Karpas-422 (cell line): Measurements from ENCODE around the gene SRL. TPM values are rescaled to one million over a fixed set of nuclear protein-coding genes. Genes with fewer than 3 reads are reported as not detected.

Experiments
- DNase-seq: peaks from one replicate; pipeline ENCODE4 v3.0.0-alpha.2; 2015
- H2AFZ ChIP-seq: fragments of 200-600 bp; sonication (generic); 2 replicates; pipeline ENCODE4 v1.6.1; 2014; ENCODE audit warnings: antibody characterized with exemption, low read length, mixed read lengths
- H3K27ac ChIP-seq: fragments of 200-600 bp; sonication (generic); 2 replicates; pipeline ENCODE4 v1.5.1; 2014; ENCODE audit warnings: mild to moderate bottlenecking, low read length, moderate library complexity
- H3K27me3 ChIP-seq: fragments of 200-600 bp; sonication (generic); 2 replicates; pipeline ENCODE4 v1.6.1; 2014; ENCODE audit warnings: low read length, mixed read lengths
- H3K36me3 ChIP-seq: fragments of 200-600 bp; sonication (generic); 2 replicates; pipeline ENCODE4 v1.6.1; 2014; ENCODE audit warnings: low read length, mixed read lengths; ENCODE audit not compliant: insufficient read depth
- H3K4me1 ChIP-seq: fragments of 200-600 bp; sonication (generic); 2 replicates; pipeline ENCODE4 v1.6.1; 2014; ENCODE audit warnings: mild to moderate bottlenecking, low read length, mixed read lengths
- H3K4me2 ChIP-seq: fragments of 200-600 bp; sonication (generic); 2 replicates; pipeline ENCODE4 v1.6.1; 2014; ENCODE audit warnings: low read length, low read depth, mild to moderate bottlenecking; ENCODE audit not compliant: poor library complexity, severe bottlenecking
- H3K4me3 ChIP-seq: fragments of 200-600 bp; sonication (generic); 2 replicates; pipeline ENCODE4 v1.5.1; 2014; ENCODE audit warnings: mild to moderate bottlenecking, antibody characterized with exemption, low read length, mixed read lengths
- H3K79me2 ChIP-seq: fragments of 200-600 bp; sonication (generic); 2 replicates; pipeline ENCODE4 v1.6.1; 2014; ENCODE audit warnings: mild to moderate bottlenecking, low read length, mixed read lengths
- H3K9ac ChIP-seq: fragments of 200-600 bp; sonication (generic); 2 replicates; pipeline ENCODE4 v1.6.0; 2014; ENCODE audit warnings: low read length
- H3K9me2 ChIP-seq: fragments of 200-600 bp; sonication (generic), shearing (Covaris generic); replicated peaks from 2 replicates; pipeline ENCODE4 v1.6.0; 2014; ENCODE audit warnings: mild to moderate bottlenecking, low read length, moderate library complexity; ENCODE audit not compliant: insufficient read depth
- H3K9me3 ChIP-seq: fragments of 300-700, 200-600 bp; sonication (generic); 2 replicates; pipeline ENCODE4 v1.6.1; 2014; ENCODE audit warnings: low read length, mixed read lengths
- H4K20me1 ChIP-seq: fragments of 200-600 bp; sonication (generic); 2 replicates; pipeline ENCODE4 v1.6.1; 2014; ENCODE audit warnings: mild to moderate bottlenecking, antibody characterized with exemption, low read length, low read depth; ENCODE audit not compliant: insufficient read depth
- total RNA-seq: library from RNA; depleted of rRNA; stranded (reverse); fragments of >200 nt; shearing (Covaris generic); gene quantifications from 2 replicates; pipeline ENCODE4 v1.2.3, GENCODE V29; 2014; ENCODE audit warnings: low replicate concordance; rRNA removed

SRL gene
- total RNA-seq = 0.11 TPM in 1 of 2 replicates, not detected in the other

DNA sequence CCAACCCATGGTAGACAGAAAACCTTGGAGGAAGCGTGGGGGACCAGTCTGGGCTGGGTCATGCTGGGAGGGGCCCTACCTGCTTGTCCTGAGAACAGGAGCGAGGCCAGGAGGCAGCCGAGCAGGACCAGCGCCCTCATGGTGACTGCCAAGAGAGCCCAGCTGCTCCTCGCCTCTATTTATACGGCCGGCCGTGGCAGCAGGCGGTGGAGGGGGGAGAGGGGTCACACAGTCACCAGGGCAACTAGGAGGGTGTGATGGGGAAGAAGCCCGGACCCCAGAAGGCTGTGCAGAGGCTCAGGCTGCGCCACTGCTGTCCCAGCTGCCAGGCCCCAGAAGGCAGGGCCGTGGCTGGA lies at the start of gene SRL:
SRL (minus strand) TSS at position 153 of the 356 bp plus-strand sequence; CDS start at position 140, 13 bp downstream.
- H3K27ac ChIP-seq = no peak within 1 kb of the TSS
- H3K27me3 ChIP-seq = no peaks in the 10 kb centered on the region
- no peaks in the 10 kb centered on the region for H3K9me3 ChIP-seq
- H3K4me1 ChIP-seq = no peaks in the 10 kb centered on the region
- H2AFZ ChIP-seq = no peak within 1 kb of the TSS
- no peak within 1 kb of the TSS for H3K4me2 ChIP-seq
- DNase-seq = no peak
- no peaks in the 10 kb centered on the region for H3K36me3 ChIP-seq
- no peak within 1 kb of the TSS for H3K4me3 ChIP-seq
- H3K9ac ChIP-seq = no peak within 1 kb of the TSS
- H4K20me1 ChIP-seq = no peaks in the 10 kb centered on the region
- H3K9me2 ChIP-seq = no peaks in the 10 kb centered on the region
- no peaks in the 10 kb centered on the region for H3K79me2 ChIP-seq

GRCh38 chr16:4290236-4290830 lies 48.5 kb upstream of the SRL start:
- DNase-seq = no peak
- Histone ChIP-seq H3K9me2 (no peaks in the 10 kb centered on the region), H3K4me2 (no peak overlapping the region), H3K27me3 (no peaks in the 10 kb centered on the region), H3K79me2 (no peaks in the 10 kb centered on the region), H3K4me3 (no peak overlapping the region), H3K36me3 (no peaks in the 10 kb centered on the region), H2AFZ (no peak overlapping the region), H3K9ac (no peak overlapping the region), H4K20me1 (no peaks in the 10 kb centered on the region), H3K4me1 (peaks cover 12% of the 10 kb centered on the region), H3K27ac (no peak overlapping the region), H3K9me3 (no peaks in the 10 kb centered on the region)

DNA sequence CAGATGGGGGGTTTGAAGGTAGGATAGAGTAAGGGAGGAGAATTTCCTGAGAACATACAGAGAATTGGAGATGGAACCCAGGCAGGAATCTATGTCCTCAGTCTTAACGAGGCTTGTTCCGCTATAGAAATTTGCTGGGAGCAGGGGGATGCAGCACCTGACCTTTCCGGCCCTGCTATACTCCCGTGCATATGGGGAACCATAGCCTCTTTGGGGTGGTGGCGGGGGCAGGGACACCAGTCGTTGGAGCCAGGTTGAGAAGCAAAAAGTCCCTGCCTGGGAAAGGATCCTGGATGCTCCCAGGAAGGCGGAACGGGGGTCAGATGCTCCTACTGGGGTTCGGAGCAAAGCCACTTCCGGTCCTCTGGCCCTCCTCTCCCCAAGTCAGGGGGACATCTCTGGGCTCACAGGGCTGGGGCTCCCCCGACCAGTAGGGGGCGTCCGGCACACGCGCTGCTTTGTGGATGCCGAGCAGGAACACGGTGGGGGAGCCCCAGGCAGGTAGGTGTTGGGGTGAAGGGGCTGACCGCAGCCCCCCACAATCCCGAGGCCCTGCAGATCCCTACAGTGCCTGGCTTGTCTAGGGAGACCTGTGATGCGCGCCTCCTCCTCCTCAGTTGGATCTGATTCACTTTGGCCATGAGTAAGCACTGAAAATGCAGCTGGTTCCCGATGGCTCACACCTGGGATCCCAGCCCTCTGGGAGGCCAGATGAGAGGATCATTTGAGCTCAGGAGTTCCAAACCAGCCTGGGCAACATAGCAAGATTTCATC lies 46.5 kb upstream of the SRL start:
- H3K36me3 ChIP-seq = no peaks in the 10 kb centered on the region
- H4K20me1 ChIP-seq = no peaks in the 10 kb centered on the region
- peak; percentile 96 for DNase-seq
- no peaks in the 10 kb centered on the region for H3K79me2 ChIP-seq
- H2AFZ ChIP-seq = peak overlapping the region; percentile 88
- H3K9me2 ChIP-seq = no peaks in the 10 kb centered on the region
- no peaks in the 10 kb centered on the region for H3K9me3 ChIP-seq
- peak overlapping the region; percentile 66 for H3K4me2 ChIP-seq
- no peak overlapping the region for H3K27ac ChIP-seq
- H3K4me3 ChIP-seq = peak overlapping the region; percentile 53; the same call in 1 of the 2 replicates
- no peaks in the 10 kb centered on the region for H3K27me3 ChIP-seq
- H3K4me1 ChIP-seq = peaks cover 12% of the 10 kb centered on the region
- H3K9ac ChIP-seq = peak overlapping the region; percentile 63

- Histone ChIP-seq H3K9me2 (no peaks in the 10 kb centered on the region), H3K4me2 (no peak overlapping the region), H3K4me3 (no peak overlapping the region), H4K20me1 (no peaks in the 10 kb centered on the region), H3K27me3 (no peaks in the 10 kb centered on the region), H3K4me1 (peaks cover 9% of the 10 kb centered on the region), H3K9me3 (no peaks in the 10 kb centered on the region), H3K79me2 (no peaks in the 10 kb centered on the region), H3K9ac (no peak overlapping the region), H3K27ac (no peak overlapping the region), H3K36me3 (no peaks in the 10 kb centered on the region), H2AFZ (no peak overlapping the region)
- DNase-seq = no peak
Observed at GRCh38 chr16:4285167-4285566, 43.3 kb upstream of the SRL start.

DNA sequence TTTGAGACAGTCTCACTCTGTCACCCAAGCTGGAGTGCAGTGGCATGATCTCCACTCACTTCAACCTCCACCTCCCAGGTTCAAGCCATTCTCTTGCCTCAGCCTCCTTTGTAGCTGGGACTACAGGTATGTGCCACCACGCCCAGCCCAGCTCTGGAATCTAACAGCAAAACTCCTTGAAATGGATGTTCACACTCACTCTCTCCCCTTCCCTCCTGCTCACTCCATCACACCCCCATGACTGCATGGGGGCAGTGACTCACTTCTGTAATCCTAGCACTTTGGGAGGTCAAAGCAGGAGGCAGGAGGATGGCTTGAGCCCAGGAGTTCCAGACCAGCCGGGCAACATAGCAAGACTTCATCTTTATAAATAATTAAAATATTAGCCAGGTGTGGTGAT lies 42.1 kb upstream of the SRL start:
- no peak overlapping the region for H2AFZ ChIP-seq
- peaks cover 9% of the 10 kb centered on the region for H3K4me1 ChIP-seq
- no peaks in the 10 kb centered on the region for H4K20me1 ChIP-seq
- H3K4me2 ChIP-seq = no peak overlapping the region
- no peak for DNase-seq
- no peaks in the 10 kb centered on the region for H3K36me3 ChIP-seq
- no peak overlapping the region for H3K9ac ChIP-seq
- H3K79me2 ChIP-seq = no peaks in the 10 kb centered on the region
- H3K27me3 ChIP-seq = no peaks in the 10 kb centered on the region
- H3K4me3 ChIP-seq = no peak overlapping the region
- no peaks in the 10 kb centered on the region for H3K9me2 ChIP-seq
- no peak overlapping the region for H3K27ac ChIP-seq
- no peaks in the 10 kb centered on the region for H3K9me3 ChIP-seq

DNA sequence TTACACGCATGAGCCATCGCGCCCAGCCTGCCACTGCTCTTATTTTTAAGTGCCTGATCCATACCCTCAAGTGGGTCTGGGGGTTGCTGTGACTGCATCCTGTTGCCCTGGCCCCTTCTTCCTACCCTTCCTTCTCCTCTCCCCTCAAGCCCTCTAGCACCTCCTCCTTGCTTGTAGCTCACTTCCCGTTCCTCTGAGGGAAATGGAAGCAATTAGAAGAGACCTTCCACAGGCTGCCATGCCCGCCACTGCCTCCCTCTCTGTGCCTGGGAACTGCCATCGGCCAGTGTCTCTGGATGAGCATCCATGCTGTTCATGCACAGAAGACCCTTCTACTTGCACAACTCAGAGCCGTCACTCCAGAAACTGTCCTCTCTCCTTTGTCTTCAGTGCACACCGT lies 41.6 kb upstream of the SRL start:
- Histone ChIP-seq H3K4me2 (no peak overlapping the region), H3K4me1 (peaks cover 6% of the 10 kb centered on the region), H3K4me3 (no peak overlapping the region), H4K20me1 (no peaks in the 10 kb centered on the region), H3K36me3 (no peaks in the 10 kb centered on the region), H3K27ac (no peak overlapping the region), H3K9ac (no peak overlapping the region), H3K79me2 (no peaks in the 10 kb centered on the region), H3K27me3 (no peaks in the 10 kb centered on the region), H3K9me2 (no peaks in the 10 kb centered on the region), H3K9me3 (no peaks in the 10 kb centered on the region), H2AFZ (no peak overlapping the region)
- no peak for DNase-seq

DNA sequence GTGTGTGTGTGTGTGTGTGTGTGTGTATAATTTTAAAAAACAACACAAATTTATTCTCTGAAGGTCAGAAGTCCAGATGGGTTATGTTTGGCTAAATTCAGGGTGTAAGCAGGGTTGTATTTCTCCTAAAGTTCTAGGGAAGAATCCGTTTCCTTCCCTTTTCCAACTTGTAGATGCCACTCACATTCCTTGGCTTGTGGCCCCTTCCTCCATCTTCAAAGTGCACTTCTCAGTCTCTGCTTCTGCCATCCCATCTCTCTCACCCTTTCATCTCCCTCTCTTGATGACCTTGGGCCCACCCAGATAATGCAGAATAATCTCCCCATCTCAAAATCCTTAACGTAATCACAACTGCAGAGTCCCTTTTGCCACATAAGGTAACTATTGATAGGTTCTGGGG lies 38.7 kb upstream of the SRL start:
- no peak overlapping the region for H3K4me3 ChIP-seq
- no peaks in the 10 kb centered on the region for H3K4me1 ChIP-seq
- H3K4me2 ChIP-seq = no peak overlapping the region
- no peaks in the 10 kb centered on the region for H3K9me2 ChIP-seq
- H3K79me2 ChIP-seq = no peaks in the 10 kb centered on the region
- no peaks in the 10 kb centered on the region for H3K36me3 ChIP-seq
- H3K27ac ChIP-seq = no peak overlapping the region
- no peaks in the 10 kb centered on the region for H3K9me3 ChIP-seq
- H4K20me1 ChIP-seq = no peaks in the 10 kb centered on the region
- H3K27me3 ChIP-seq = no peaks in the 10 kb centered on the region
- H3K9ac ChIP-seq = no peak overlapping the region
- no peak overlapping the region for H2AFZ ChIP-seq
- DNase-seq = no peak

DNA sequence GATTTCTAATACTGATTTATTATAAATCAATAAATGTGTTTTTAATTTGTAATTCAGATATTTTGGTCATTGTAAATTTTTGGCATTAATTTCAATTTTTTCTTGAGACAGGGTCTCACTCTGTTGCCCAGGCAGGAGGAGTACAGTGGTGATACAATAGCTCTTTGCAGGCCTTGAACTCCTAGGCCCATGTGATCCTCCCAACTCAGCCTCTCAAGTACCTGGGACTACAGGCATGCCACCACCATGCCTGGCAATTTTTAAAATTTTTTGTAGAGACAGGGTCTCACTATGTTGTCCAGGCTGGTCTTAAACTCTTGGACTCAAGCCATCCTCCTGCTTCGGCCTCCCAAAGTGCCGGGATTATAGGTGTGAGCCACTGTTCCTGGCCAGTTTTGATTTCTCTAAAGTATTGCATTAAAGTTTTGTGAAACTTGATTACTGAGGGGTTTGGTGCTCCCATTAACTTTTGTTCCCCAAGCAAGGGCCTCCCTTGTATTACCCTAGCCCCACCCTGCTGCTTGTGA lies 36.2 kb upstream of the SRL start:
- Histone ChIP-seq H3K9me3 (no peaks in the 10 kb centered on the region), H4K20me1 (no peaks in the 10 kb centered on the region), H2AFZ (no peak overlapping the region), H3K4me1 (peaks cover 9% of the 10 kb centered on the region), H3K79me2 (no peaks in the 10 kb centered on the region), H3K27ac (no peak overlapping the region), H3K9me2 (no peaks in the 10 kb centered on the region), H3K36me3 (no peaks in the 10 kb centered on the region), H3K4me2 (no peak overlapping the region), H3K4me3 (no peak overlapping the region), H3K9ac (no peak overlapping the region), H3K27me3 (no peaks in the 10 kb centered on the region)
- DNase-seq = no peak
